ENCODE measurements around the gene FHIT.

The FHIT gene

DNA sequence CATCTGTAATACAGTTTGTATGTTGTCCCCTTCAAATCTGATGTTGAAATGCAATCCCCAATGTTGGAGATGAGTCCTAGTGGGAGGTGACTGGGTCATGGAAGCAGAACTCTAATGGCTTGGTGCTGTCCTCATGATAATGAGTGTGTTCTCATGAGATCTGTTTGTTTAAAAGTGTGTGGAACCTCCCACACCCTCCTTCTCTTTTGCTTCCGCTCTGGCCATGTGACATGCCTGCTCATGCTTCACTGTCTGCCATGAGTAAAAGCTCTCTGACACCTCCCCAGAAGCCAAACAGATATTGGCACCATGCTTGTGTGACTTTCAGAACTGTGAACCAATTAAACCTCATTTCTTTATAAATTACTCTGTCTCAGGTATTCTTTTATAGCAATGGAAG is 1407.4 kb downstream of the FHIT start:
- no peak for DNase-seq

- DNase-seq: no peak
Observed at GRCh38 chr3:59839810-59840515, 1411.3 kb downstream of the FHIT start.

GRCh38 chr3:59839283-59839682 is 1412.0 kb downstream of the FHIT start:
- no peak for DNase-seq

- DNase-seq: no peak
Observed at GRCh38 chr3:59836531-59836930, 1414.7 kb downstream of the FHIT start.

DNA sequence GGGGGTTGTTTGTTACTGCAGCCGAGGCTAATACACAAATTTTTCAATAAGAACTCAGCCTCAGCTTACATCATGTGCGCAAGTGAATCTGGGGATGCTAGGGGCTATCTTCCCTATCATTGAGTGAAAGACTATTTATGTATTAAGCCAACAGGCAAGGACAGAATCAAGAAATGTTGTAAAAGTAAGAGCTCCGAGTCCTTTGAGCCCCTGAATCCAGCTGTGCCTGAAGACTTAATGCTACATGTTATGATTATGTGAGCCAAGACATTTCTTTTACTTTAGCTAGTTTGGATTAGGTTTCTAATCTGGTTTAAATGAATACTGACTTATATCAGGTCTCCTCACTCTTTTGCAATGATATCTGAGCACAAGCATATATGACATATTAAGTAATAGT is 1418.5 kb downstream of the FHIT start:
- no peak for DNase-seq

- DNase-seq: no peak
Observed at GRCh38 chr3:59832241-59832640, 1419.0 kb downstream of the FHIT start.

DNA sequence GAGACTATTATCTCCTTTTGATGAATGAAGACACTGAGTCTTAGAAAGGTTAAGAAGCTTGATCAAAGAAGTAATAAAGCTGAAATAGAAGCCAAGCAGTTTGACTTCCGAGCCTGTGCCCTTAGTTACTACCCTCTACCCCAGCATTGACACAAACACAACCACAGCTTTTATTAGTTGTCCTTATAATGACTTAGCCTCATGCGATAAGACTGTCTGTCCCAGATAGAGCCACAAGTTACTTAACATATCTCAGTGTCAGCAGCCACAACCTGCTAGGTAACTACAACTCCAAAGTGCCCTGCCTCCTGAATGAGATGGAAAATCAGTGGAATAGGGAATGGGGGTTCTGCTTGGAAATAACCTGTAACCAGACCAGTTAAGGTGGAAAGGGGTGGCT is 1419.9 kb downstream of the FHIT start:
- DNase-seq: no peak

DNA sequence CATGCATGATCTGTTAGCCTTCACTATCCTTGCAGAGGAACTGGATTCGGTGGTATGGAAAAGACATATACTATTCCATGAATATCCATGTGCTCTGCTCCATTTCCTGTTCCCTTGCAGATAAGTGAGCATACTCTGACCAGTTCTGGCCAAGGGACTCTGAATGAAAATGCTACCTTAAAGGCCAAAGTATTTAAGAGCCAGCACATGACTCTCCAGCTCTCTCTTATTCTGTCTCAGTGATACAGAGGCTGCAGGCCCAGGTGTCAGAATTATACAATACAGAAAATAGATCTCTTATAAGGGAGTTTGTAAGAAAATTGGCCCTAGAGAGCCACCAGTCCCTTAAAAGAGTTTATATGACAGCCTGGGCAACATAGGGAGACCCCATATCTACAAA is 1421.7 kb downstream of the FHIT start:
- DNase-seq: no peak

DNA sequence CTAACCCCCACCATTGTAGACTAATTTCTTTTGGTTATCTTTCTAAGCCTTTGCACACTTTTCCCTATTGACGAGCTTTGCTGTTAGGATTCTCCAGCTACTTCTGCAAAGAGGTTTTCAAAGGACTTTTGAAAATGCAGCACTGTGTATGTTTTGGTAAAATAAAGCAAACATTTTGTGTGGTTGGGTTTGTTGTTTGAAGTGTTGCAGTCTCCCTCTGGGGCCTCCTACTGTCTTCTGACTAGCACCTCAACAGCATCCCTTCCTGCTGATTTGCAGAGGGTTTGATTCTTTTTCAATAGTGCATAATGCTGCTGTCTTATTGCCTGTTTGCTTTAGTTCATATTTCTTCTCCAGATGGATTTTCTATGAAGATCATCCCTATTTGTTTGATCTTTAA is 1426.4 kb downstream of the FHIT start:
- DNase-seq: no peak

DNA sequence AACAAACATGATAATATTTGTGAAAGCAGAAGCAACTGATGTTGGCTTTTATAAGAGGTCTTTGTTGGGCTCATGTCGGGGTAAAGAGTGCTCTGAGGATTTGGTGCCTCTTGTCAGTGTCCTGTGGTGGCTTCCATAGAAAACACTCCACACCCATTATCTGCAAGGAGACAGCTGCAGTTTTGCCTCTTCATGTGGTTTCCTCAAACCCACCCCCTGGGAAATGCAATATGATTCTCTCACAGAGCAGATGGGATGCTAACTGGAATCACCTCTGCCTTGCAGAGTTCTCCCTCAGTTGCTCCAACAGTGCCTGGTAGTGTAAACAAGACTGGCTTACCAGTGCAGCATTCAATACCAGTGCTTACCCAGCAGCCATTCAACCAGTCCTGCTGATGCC is 1430.0 kb downstream of the FHIT start:
- no peak for DNase-seq

DNA sequence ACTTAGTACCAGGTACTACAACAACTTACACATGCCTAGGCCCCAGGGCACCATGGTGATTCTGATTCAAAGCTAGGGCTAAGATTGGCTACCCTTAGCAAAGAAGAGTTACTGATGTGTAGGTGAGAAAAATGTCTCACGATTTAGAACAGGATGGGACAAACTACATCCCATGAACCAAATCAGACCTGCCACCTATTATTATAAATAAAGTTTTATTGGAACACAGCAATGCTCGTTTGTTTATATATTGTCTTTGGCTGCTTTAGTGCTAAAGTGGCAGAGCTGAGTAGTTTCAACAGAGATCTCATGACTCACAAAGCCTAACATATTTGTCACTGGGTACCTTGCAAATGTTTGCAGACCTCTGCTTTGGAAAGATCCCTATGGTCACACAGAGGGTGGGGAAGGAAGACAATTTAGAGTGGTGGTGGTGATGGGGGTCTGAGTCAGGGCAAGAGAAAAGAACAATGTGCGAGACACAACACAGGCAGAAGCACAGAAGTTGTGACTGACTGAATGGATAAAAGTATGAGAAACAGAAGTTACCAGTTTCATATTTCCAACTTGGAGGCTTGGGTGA is 1430.8 kb downstream of the FHIT start:
- DNase-seq: no peak

- DNase-seq: no peak
Observed at GRCh38 chr3:59818919-59819300, 1432.3 kb downstream of the FHIT start.

DNA sequence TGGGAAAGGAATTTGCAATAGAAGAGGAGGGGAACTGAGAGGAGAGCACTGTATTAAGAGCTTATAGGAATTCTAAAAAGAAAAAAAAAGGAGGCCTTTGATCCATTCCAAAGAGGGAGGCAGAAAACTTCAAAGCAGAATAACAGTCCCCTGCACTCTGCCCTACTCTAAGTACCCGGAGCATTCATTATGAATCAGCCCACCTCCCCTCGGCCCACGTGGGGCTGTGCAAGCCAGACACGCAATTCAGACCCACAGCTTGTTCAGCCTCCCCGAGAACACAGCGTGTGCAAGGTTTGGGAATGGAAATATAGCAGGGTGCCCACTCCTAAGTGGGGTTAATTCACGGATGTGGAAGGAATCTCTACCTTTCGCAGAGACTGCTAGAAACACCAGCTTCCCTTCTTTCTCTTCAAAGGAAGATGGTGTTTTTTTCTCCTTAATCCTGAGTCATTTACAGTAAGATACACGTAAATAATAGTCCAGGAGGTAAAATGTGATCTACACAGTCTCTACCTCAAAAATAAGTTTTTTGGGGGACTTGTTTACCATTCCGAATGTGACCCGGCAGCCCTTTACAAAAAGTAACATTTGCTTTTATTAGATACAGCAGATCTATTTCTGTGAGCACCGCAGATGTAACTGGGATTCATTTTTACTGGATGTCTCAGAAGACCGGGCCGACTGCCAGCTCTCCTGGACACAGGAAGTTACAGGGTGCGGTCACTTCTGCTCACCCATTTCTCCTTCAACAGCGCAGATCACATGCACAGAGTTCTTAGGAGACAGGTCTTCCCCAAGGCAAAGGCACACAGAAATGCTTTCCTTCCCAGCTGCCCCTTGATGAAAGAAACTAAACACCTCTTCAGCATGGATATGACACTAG is 1433.0 kb downstream of the FHIT start:
- no peak for DNase-seq

DNA sequence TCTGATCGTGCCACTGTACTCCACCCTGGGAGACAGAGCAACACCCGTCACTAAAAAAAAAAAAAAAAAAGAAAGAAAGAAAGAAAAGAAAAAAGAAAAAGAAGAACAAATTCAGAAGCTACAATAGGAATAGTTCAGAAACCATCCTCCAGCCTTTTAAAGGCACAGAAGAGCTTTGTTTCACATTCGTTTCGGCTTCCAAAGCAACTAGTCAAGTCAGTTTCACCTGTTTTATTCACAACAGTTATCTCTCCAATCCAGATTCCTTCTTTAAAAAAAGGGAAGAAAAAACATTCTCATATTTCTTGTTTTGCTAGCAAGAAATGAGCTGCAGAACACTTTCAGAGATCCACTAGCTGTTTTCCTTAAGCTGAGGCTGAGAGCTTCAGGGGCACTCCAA is 1433.7 kb downstream of the FHIT start:
- no peak for DNase-seq

- no peak for DNase-seq
Observed at GRCh38 chr3:59816312-59816711, 1434.9 kb downstream of the FHIT start.

- DNase-seq: no peak
Observed at GRCh38 chr3:59813148-59813538, 1438.1 kb downstream of the FHIT start.

DNA sequence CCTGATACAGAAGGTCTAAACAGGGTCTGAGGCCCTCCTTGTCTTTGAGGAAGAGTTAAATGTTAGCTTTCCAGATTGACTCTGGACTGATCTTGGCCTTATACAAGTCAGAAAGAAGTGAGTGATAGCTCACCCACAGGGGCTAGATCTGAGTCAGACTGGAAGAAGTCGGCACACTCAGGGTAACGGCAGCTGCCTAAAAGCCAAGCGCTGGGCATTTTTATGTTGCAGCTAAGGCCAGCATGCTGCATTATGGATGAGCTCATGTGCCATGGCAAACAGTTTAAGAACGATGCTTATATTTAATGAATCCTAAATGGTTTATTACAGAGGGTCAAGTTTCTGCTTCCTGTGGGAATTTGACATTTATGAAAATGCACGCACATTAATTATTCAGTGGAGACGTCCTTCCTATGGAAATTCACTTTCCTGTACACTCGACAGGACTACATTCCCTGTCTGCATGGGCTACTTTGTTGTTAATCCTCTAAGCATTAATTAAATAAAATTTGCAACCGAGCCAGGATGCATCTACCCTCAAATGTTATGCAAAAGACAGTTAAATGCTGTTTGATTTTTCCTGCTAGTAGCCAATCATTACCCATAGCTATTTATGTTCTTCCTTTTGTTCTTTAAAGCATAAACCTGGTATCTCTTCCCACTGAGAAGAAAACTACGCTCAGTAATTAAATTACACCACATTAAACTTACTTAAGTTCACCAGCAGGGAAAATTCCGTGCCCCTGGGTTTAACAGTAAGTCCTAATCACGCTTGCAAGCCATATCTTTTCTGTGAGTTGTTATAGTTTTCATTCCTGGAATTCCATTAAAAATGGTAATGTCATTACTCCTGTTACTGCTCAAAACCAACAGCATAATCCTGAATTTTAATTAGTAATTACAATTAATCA is 1438.8 kb downstream of the FHIT start:
- no peak for DNase-seq

GRCh38 chr3:59811160-59811559 is 1440.1 kb downstream of the FHIT start:
- DNase-seq: no peak

- no peak for DNase-seq
Observed at GRCh38 chr3:59810606-59811005, 1440.6 kb downstream of the FHIT start.

- DNase-seq: no peak
Observed at GRCh38 chr3:59809710-59810444, 1441.4 kb downstream of the FHIT start.

GRCh38 chr3:59809016-59809415 is 1442.2 kb downstream of the FHIT start:
- no peak for DNase-seq

DNA sequence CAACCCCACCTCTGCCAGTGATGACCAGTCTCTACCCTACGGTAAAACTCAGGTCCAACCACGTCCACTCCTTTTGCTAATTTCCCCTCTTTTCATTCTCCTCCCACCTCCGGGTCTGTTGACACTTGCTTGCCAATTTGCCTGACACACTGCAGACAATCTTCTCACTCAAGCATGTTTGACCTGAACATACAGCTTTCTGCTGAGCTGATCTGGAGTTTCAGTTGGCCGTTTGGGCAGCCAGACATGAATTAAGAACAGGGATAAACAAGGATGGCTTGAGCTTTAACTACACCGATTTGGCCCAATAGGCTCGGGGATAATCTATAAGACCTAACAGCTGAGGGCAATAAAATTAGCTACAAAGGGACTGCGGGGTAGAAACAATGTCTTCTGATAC is 1442.8 kb downstream of the FHIT start:
- DNase-seq: no peak
